ENCODE data around the gene MPPED1.

Gene MPPED1

GRCh38 chr22:43432883-43433415 lies 21.1 kb downstream of the MPPED1 start:
- DNase-seq, result no peak

- DNase-seq, result no peak
These were observed 21.8 kb downstream of the MPPED1 start for GRCh38 chr22:43433451-43434274.

GRCh38 chr22:43434275-43434927 lies 22.6 kb downstream of the MPPED1 start:
- DNase-seq, result no peak

- no peak for DNase-seq
These were observed 23.1 kb downstream of the MPPED1 start for GRCh38 chr22:43434928-43435311.

- no peak for DNase-seq
These were observed 24.3 kb downstream of the MPPED1 start for GRCh38 chr22:43435851-43436811.

- DNase-seq, result no peak
These were observed 25.1 kb downstream of the MPPED1 start for GRCh38 chr22:43436868-43437267.

GRCh38 chr22:43437871-43438475 lies 26.2 kb downstream of the MPPED1 start:
- no peak for DNase-seq

- no peak for DNase-seq
These were observed 27.0 kb downstream of the MPPED1 start for GRCh38 chr22:43438666-43439347.

- no peak for DNase-seq
These were observed 27.7 kb downstream of the MPPED1 start for GRCh38 chr22:43439368-43440103.

- DNase-seq, result no peak
These were observed 28.2 kb downstream of the MPPED1 start for GRCh38 chr22:43440104-43440387.

- DNase-seq, result no peak
These were observed 28.7 kb downstream of the MPPED1 start for GRCh38 chr22:43440556-43440955.

GRCh38 chr22:43441216-43441615 lies 29.4 kb downstream of the MPPED1 start:
- no peak for DNase-seq

- DNase-seq, result no peak
These were observed 29.9 kb downstream of the MPPED1 start for GRCh38 chr22:43441751-43442150.

- DNase-seq, result no peak
These were observed 30.8 kb downstream of the MPPED1 start for GRCh38 chr22:43442386-43443151.

GRCh38 chr22:43443152-43443471 lies 31.3 kb downstream of the MPPED1 start:
- no peak for DNase-seq

- DNase-seq, result no peak
These were observed 34.4 kb downstream of the MPPED1 start for GRCh38 chr22:43446037-43446803.

GRCh38 chr22:43446916-43447315 lies 35.1 kb downstream of the MPPED1 start:
- no peak for DNase-seq

GRCh38 chr22:43447380-43447779 lies 35.6 kb downstream of the MPPED1 start:
- DNase-seq, result no peak

- no peak for DNase-seq
These were observed 36.2 kb downstream of the MPPED1 start for GRCh38 chr22:43448048-43448447.

Measured in stimulated activated CD4-positive, alpha-beta T cell treated with anti-CD3 and anti-CD28 coated beads, Interleukin-2, amount 100 ng/mL, for 24 hours (primary cell).